OCI-LY1 (cell line): ENCODE data around the gene SP140.

ENCODE experiments used
- H2AFZ ChIP-seq: fragments of 200-600 bp; sonication (generic), shearing (Covaris generic); 2 replicates; pipeline ENCODE4 v1.6.0; 2014; ENCODE audit warnings: antibody characterized with exemption, mild to moderate bottlenecking, low read length
- H3F3A ChIP-seq: fragments of 200-600 bp; sonication (generic), shearing (Covaris generic); 2 replicates; pipeline ENCODE4 v1.6.0; 2014; ENCODE audit warnings: mild to moderate bottlenecking, antibody characterized with exemption, low read length, moderate library complexity; ENCODE audit not compliant: insufficient read depth
- H3K27ac ChIP-seq: fragments of 200-600 bp; sonication (generic); 2 replicates; pipeline ENCODE4 v1.5.1; 2014; ENCODE audit warnings: low read length, mixed run types, mild to moderate bottlenecking, low read depth; ENCODE audit not compliant: poor library complexity, severe bottlenecking
- H3K27me3 ChIP-seq: fragments of 200-600 bp; sonication (generic); 2 replicates; pipeline ENCODE4 v1.6.0; 2014; ENCODE audit warnings: antibody characterized with exemption, mild to moderate bottlenecking, low read length, moderate library complexity; ENCODE audit not compliant: insufficient read depth
- H3K36me3 ChIP-seq: fragments of 200-600 bp; sonication (generic); 2 replicates; pipeline ENCODE4 v1.6.1; 2014; ENCODE audit warnings: mild to moderate bottlenecking, antibody characterized with exemption, low read length, moderate library complexity, mixed read lengths; ENCODE audit not compliant: insufficient read depth
- H3K4me1 ChIP-seq: fragments of 200-600 bp; sonication (generic); 2 replicates; pipeline ENCODE4 v1.5.1; 2014; ENCODE audit warnings: mild to moderate bottlenecking, low read length, moderate library complexity; ENCODE audit not compliant: insufficient read depth, severe bottlenecking
- H3K4me2 ChIP-seq: fragments of 200-600 bp; sonication (generic), shearing (Covaris generic); 2 replicates; pipeline ENCODE4 v1.6.1; 2014; ENCODE audit warnings: low read length
- H3K4me3 ChIP-seq: fragments of 200-600 bp; sonication (generic); 2 replicates; pipeline ENCODE4 v1.5.1; 2014; ENCODE audit warnings: low read length, low read depth, mild to moderate bottlenecking, mixed read lengths; ENCODE audit not compliant: poor library complexity, severe bottlenecking
- H3K79me2 ChIP-seq: fragments of 200-600 bp; shearing (Covaris generic); 2 replicates; pipeline ENCODE4 v1.6.1; 2016; ENCODE audit warnings: mixed run types, low read length, mixed read lengths; ENCODE audit not compliant: insufficient read depth
- H3K9ac ChIP-seq: fragments of 200-600 bp; sonication (generic), shearing (Covaris generic); 2 replicates; pipeline ENCODE4 v1.6.1; 2014; ENCODE audit warnings: mild to moderate bottlenecking, low read length, mixed read lengths
- H3K9me2 ChIP-seq: fragments of 200-600 bp; sonication (generic), shearing (Covaris generic); 2 replicates; pipeline ENCODE4 v1.6.1; 2014; ENCODE audit warnings: low read depth, mild to moderate bottlenecking, low read length, mixed read lengths
- H3K9me3 ChIP-seq: fragments of 200-600 bp; shearing (Covaris generic); 2 replicates; pipeline ENCODE4 v1.6.1; 2014; ENCODE audit warnings: low read length, mixed read lengths
- H4K20me1 ChIP-seq: fragments of 200-600 bp; sonication (generic), shearing (Covaris generic); 2 replicates; pipeline ENCODE4 v1.6.0; 2016; ENCODE audit warnings: mild to moderate bottlenecking, low read length; ENCODE audit not compliant: insufficient read depth
- CTCF ChIP-seq: fragments of 200-600 bp; sonication (generic), shearing (Covaris generic); IDR thresholded peaks from 2 replicates; pipeline ENCODE4 v1.5.1; 2017; ENCODE audit warnings: mild to moderate bottlenecking, antibody characterized with exemption, low read length, moderate library complexity, mixed read lengths
- EZH2 ChIP-seq: fragments of 200-600 bp; sonication (generic), shearing (Covaris generic); IDR thresholded peaks from 2 replicates; pipeline ENCODE4 v1.8.0; 2017; ENCODE audit warnings: borderline replicate concordance, mixed run types, mild to moderate bottlenecking, antibody characterized with exemption, low read length, moderate library complexity, mixed read lengths

Gene SP140

GRCh38 chr2:230202430-230203109 lies 23.0 kb upstream of the SP140 start:
- H3F3A ChIP-seq: no peaks in the 10 kb centered on the region
- H3K4me3 ChIP-seq: peak overlapping the region; percentile 71
- no peaks in the 10 kb centered on the region for H3K9me3 ChIP-seq
- H3K4me2 ChIP-seq: peak overlapping the region; percentile 96
- H3K27ac ChIP-seq: peak overlapping the region; percentile 94
- no peaks in the 10 kb centered on the region for H3K9me2 ChIP-seq
- peaks cover 45% of the 10 kb centered on the region for H3K4me1 ChIP-seq
- TF ChIP-seq EZH2 (no peak), CTCF (peak; percentile 77)
- H3K9ac ChIP-seq: peak overlapping the region; percentile 80; the same call in 1 of the 2 replicates
- peaks cover 75% of the 10 kb centered on the region for H3K36me3 ChIP-seq
- peaks cover 12% of the 10 kb centered on the region for H3K79me2 ChIP-seq
- no peaks in the 10 kb centered on the region for H4K20me1 ChIP-seq
- H3K27me3 ChIP-seq: no peaks in the 10 kb centered on the region
- no peak overlapping the region for H2AFZ ChIP-seq

- TF ChIP-seq CTCF (no peak), EZH2 (no peak)
- no peaks in the 10 kb centered on the region for H3K9me2 ChIP-seq
- H3K4me2 ChIP-seq: peak overlapping the region; percentile 96
- H3K9me3 ChIP-seq: no peaks in the 10 kb centered on the region
- no peaks in the 10 kb centered on the region for H3K27me3 ChIP-seq
- peak overlapping the region; percentile 94 for H3K27ac ChIP-seq
- peaks cover 75% of the 10 kb centered on the region for H3K36me3 ChIP-seq
- H3K4me3 ChIP-seq: peak overlapping the region; percentile 71
- H2AFZ ChIP-seq: no peak overlapping the region
- H3F3A ChIP-seq: no peaks in the 10 kb centered on the region
- peaks cover 45% of the 10 kb centered on the region for H3K4me1 ChIP-seq
- H3K79me2 ChIP-seq: peaks cover 12% of the 10 kb centered on the region
- peak overlapping the region; percentile 80 for H3K9ac ChIP-seq
- no peaks in the 10 kb centered on the region for H4K20me1 ChIP-seq
These were observed 22.3 kb upstream of the SP140 start for GRCh38 chr2:230203110-230203676.

- H3K4me3 ChIP-seq: peak overlapping the region; percentile 71
- peak overlapping the region; percentile 80 for H3K9ac ChIP-seq
- no peaks in the 10 kb centered on the region for H3K9me2 ChIP-seq
- H3K36me3 ChIP-seq: peaks cover 78% of the 10 kb centered on the region
- peak overlapping the region; percentile 94 for H3K27ac ChIP-seq
- H3K4me1 ChIP-seq: peaks cover 57% of the 10 kb centered on the region
- peaks cover 12% of the 10 kb centered on the region for H3K79me2 ChIP-seq
- H3K9me3 ChIP-seq: no peaks in the 10 kb centered on the region
- no peaks in the 10 kb centered on the region for H3K27me3 ChIP-seq
- H2AFZ ChIP-seq: no peak overlapping the region
- peak overlapping the region; percentile 96 for H3K4me2 ChIP-seq
- H3F3A ChIP-seq: no peaks in the 10 kb centered on the region
- TF ChIP-seq EZH2 (no peak), CTCF (no peak)
- H4K20me1 ChIP-seq: no peaks in the 10 kb centered on the region
These were observed 20.5 kb upstream of the SP140 start for GRCh38 chr2:230205034-230205433.
